Measurements from ENCODE around the gene ACSF3.

GRCh38 chr16:89150090-89150835 lies 56.6 kb downstream of the ACSF3 start:
- TF ChIP-seq, protein P1, sequence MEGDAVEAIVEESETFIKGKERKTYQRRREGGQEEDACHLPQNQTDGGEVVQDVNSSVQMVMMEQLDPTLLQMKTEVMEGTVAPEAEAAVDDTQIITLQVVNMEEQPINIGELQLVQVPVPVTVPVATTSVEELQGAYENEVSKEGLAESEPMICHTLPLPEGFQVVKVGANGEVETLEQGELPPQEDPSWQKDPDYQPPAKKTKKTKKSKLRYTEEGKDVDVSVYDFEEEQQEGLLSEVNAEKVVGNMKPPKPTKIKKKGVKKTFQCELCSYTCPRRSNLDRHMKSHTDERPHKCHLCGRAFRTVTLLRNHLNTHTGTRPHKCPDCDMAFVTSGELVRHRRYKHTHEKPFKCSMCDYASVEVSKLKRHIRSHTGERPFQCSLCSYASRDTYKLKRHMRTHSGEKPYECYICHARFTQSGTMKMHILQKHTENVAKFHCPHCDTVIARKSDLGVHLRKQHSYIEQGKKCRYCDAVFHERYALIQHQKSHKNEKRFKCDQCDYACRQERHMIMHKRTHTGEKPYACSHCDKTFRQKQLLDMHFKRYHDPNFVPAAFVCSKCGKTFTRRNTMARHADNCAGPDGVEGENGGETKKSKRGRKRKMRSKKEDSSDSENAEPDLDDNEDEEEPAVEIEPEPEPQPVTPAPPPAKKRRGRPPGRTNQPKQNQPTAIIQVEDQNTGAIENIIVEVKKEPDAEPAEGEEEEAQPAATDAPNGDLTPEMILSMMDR (IDR thresholded peaks at IDR 0.05; ENCODE audit: low read length): no peak
- no peak for TF ChIP-seq EZH2 (IDR thresholded peaks at IDR 0.05; ENCODE audit: borderline replicate concordance, low read length)

All from OCI-LY1 (cell line).